Keratinocyte (primary cell): ENCODE data around the gene KIF14. TPM values are rescaled to one million over a fixed set of nuclear protein-coding genes. Genes with fewer than 3 reads are reported as not detected.
A peak's percentile ranks its signal among the peaks of the same experiment; 100 is the strongest.

ENCODE experiments used
- DNase-seq: peaks from one replicate; pipeline ENCODE4 v3.0.0-alpha.2; 2011; ENCODE audit warnings: low read depth, missing footprints, low spot score
- FAIRE-seq: peaks from 2 replicates; lab custom pipeline; 2011; peaks lifted over from hg19 to GRCh38; lab: Jason Lieb, UNC
- H2AFZ ChIP-seq: 2 replicates; pipeline ENCODE4 v1.6.0; 2012; ENCODE audit warnings: low read length, control low read depth, inconsistent platforms; ENCODE audit not compliant: control insufficient read depth
- H3K27ac ChIP-seq: 2 replicates; pipeline ENCODE4 v1.5.1; 2011; ENCODE audit warnings: low read length; ENCODE audit not compliant: control insufficient read depth, insufficient read depth
- H3K27me3 ChIP-seq: 3 replicates; pipeline ENCODE4 v1.6.0; 2011; ENCODE audit warnings: low read length; ENCODE audit not compliant: control insufficient read depth, insufficient read depth; ENCODE audit errors: extremely low read depth
- H3K36me3 ChIP-seq, 2 experiments: 2 replicates in 1 of 2; 3 replicates in 1 of 2; pipeline ENCODE4 v1.5.1; 2011; ENCODE audit warnings: low read length in 2 of 2, mild to moderate bottlenecking in 1 of 2; ENCODE audit not compliant: control insufficient read depth in 2 of 2, insufficient read depth in 2 of 2; ENCODE audit errors: extremely low read depth in 1 of 2
- H3K4me1 ChIP-seq: 3 replicates; pipeline ENCODE4 v1.5.1; 2011; ENCODE audit warnings: low read length; ENCODE audit not compliant: control insufficient read depth, insufficient read depth; ENCODE audit errors: extremely low read depth
- H3K4me2 ChIP-seq: 3 replicates; pipeline ENCODE4 v1.6.0; 2011; ENCODE audit warnings: low read depth, low read length; ENCODE audit not compliant: control insufficient read depth, insufficient read depth; ENCODE audit errors: extremely low read depth
- H3K4me3 ChIP-seq, 3 experiments: fragments of 200-600 bp in 1 of 3; sonication (generic) in 1 of 3; 2 replicates in 2 of 3; 3 replicates in 1 of 3; pipeline ENCODE4 v1.5.1; 2011 to 2016; ENCODE audit warnings: low read length in 3 of 3, mild to moderate bottlenecking in 3 of 3, control low read depth in 2 of 3, inconsistent platforms in 1 of 3, low read depth in 1 of 3, mixed read lengths in 1 of 3, mixed run types in 1 of 3, moderate library complexity in 1 of 3; ENCODE audit not compliant: control insufficient read depth in 2 of 3, insufficient read depth in 2 of 3; ENCODE audit errors: extremely low read depth in 1 of 3
- H3K79me2 ChIP-seq: 2 replicates; pipeline ENCODE4 v1.6.0; 2012; ENCODE audit warnings: low read length; ENCODE audit not compliant: control insufficient read depth, insufficient read depth
- H3K9ac ChIP-seq: 3 replicates; pipeline ENCODE4 v1.6.0; 2011; ENCODE audit warnings: low read length; ENCODE audit not compliant: control insufficient read depth, insufficient read depth; ENCODE audit errors: extremely low read depth
- H3K9me1 ChIP-seq: 3 replicates; pipeline ENCODE4 v1.6.0; 2011; ENCODE audit warnings: low read length; ENCODE audit not compliant: control insufficient read depth, insufficient read depth; ENCODE audit errors: extremely low read depth
- H3K9me3 ChIP-seq: 2 replicates; pipeline ENCODE4 v1.5.1; 2012; ENCODE audit warnings: low read depth, low read length; ENCODE audit not compliant: control insufficient read depth
- H4K20me1 ChIP-seq: 3 replicates; pipeline ENCODE4 v1.6.0; 2011; ENCODE audit warnings: low read length; ENCODE audit not compliant: control insufficient read depth, insufficient read depth; ENCODE audit errors: extremely low read depth
- EZH2 ChIP-seq: IDR thresholded peaks from one replicate; pipeline ENCODE4 v1.6.1; 2012; ENCODE audit warnings: inconsistent platforms, mild to moderate bottlenecking, low read length, moderate library complexity
- dilution Hi-C: fragments of 300-500 bp; cut with MboI; formaldehyde crosslinking; loops from one replicate; pipeline ENCODE4 v1.7.0; 2020; ENCODE audit warnings: low sequenced_read_pairs; ENCODE audit not compliant: extremely low pct_ligation_motif_present
- polyA plus RNA-seq, 5 experiments: library from polyadenylated mRNA; depleted of rRNA in 3 of 5; stranded (reverse) in 3 of 5; stranded (forward) in 1 of 5; unstranded in 1 of 5; fragments of >200 nt; gene quantifications; 1 replicate in 1 of 5; 2 replicates in 3 of 5; 3 replicates in 1 of 5; pipeline versions ENCODE4 v1.2.1 to v1.2.3, GENCODE V29; 2011 to 2012; ENCODE audit warnings: missing spikeins in 2 of 5, low read depth in 1 of 5, low replicate concordance in 1 of 5
- TF ChIP-seq, protein P1 (sequence below), 3 experiments: IDR thresholded peaks in 1 of 3; conservative IDR thresholded peaks in 1 of 3; optimal IDR thresholded peaks in 1 of 3; 2 replicates in 2 of 3; 3 replicates in 1 of 3; pipeline versions ENCODE3 to v1.5.1; 2011; ENCODE audit warnings: low read length in 3 of 3, mild to moderate bottlenecking in 3 of 3, moderate library complexity in 2 of 3, control low read depth in 1 of 3, inconsistent platforms in 1 of 3; ENCODE audit not compliant: insufficient read depth in 2 of 3; ENCODE audit errors: extremely low read depth in 1 of 3

The KIF14 gene
- polyA plus RNA-seq, 1 donor (not counting 4 experiments of a cell fraction or from before 2014, with no cell fraction given), result 6.2 TPM

- no peak for FAIRE-seq
- dilution Hi-C loops, result no loop called here
- DNase-seq, result no peak
- H3K36me3 ChIP-seq, result peaks cover 0 to 5% of the 10 kb centered on the region in 2 experiments
- no peaks in the 10 kb centered on the region for H3K79me2 ChIP-seq
- TF ChIP-seq, protein P1, sequence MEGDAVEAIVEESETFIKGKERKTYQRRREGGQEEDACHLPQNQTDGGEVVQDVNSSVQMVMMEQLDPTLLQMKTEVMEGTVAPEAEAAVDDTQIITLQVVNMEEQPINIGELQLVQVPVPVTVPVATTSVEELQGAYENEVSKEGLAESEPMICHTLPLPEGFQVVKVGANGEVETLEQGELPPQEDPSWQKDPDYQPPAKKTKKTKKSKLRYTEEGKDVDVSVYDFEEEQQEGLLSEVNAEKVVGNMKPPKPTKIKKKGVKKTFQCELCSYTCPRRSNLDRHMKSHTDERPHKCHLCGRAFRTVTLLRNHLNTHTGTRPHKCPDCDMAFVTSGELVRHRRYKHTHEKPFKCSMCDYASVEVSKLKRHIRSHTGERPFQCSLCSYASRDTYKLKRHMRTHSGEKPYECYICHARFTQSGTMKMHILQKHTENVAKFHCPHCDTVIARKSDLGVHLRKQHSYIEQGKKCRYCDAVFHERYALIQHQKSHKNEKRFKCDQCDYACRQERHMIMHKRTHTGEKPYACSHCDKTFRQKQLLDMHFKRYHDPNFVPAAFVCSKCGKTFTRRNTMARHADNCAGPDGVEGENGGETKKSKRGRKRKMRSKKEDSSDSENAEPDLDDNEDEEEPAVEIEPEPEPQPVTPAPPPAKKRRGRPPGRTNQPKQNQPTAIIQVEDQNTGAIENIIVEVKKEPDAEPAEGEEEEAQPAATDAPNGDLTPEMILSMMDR (optimal IDR thresholded peaks at IDR 0.05 in 1 of 3, IDR thresholded peaks at IDR 0.05 in 1 of 3, conservative IDR thresholded peaks at IDR 0.05 in 1 of 3; ENCODE audit: extremely low read depth in 1 of 3, insufficient read depth in 2 of 3, low read length in 3 of 3), result no peak
- TF ChIP-seq EZH2, result no peak
- H3K27ac ChIP-seq, result no peak overlapping the region
- no peaks in the 10 kb centered on the region for H3K27me3 ChIP-seq
- H3K9me3 ChIP-seq, result no peaks in the 10 kb centered on the region
- no peaks in the 10 kb centered on the region for H4K20me1 ChIP-seq
- H3K4me3 ChIP-seq, result no peak overlapping the region
- no peak overlapping the region for H3K9ac ChIP-seq
- no peak overlapping the region for H3K4me2 ChIP-seq
- no peaks in the 10 kb centered on the region for H3K9me1 ChIP-seq
- no peaks in the 10 kb centered on the region for H3K4me1 ChIP-seq
- H2AFZ ChIP-seq, result no peak overlapping the region
Measured at GRCh38 chr1:200561856-200562214, 58.7 kb downstream of the KIF14 start.

GRCh38 chr1:200558866-200559459 lies 61.6 kb downstream of the KIF14 start:
- H3K27ac ChIP-seq, result no peak overlapping the region
- TF ChIP-seq, protein P1 (optimal IDR thresholded peaks at IDR 0.05 in 1 of 3, IDR thresholded peaks at IDR 0.05 in 1 of 3, conservative IDR thresholded peaks at IDR 0.05 in 1 of 3; ENCODE audit: extremely low read depth in 1 of 3, insufficient read depth in 2 of 3, low read length in 3 of 3), result peak in 2 of 3 experiments; percentile 54 to 65
- TF ChIP-seq EZH2, result no peak
- H2AFZ ChIP-seq, result no peak overlapping the region
- H4K20me1 ChIP-seq, result no peaks in the 10 kb centered on the region
- H3K4me1 ChIP-seq, result no peaks in the 10 kb centered on the region
- dilution Hi-C loops, result no loop called here
- DNase-seq, result peak; percentile 7
- peak; percentile 23 for FAIRE-seq
- H3K79me2 ChIP-seq, result no peaks in the 10 kb centered on the region
- no peaks in the 10 kb centered on the region for H3K9me1 ChIP-seq
- no peak overlapping the region for H3K4me3 ChIP-seq
- peaks cover 0 to 8% of the 10 kb centered on the region in 2 experiments for H3K36me3 ChIP-seq
- H3K27me3 ChIP-seq, result no peaks in the 10 kb centered on the region
- no peaks in the 10 kb centered on the region for H3K9me3 ChIP-seq
- H3K9ac ChIP-seq, result no peak overlapping the region
- H3K4me2 ChIP-seq, result no peak overlapping the region
